H1 (cell line): ENCODE results near the gene PSMB5. TPM values are rescaled to one million over a fixed set of nuclear protein-coding genes. Genes with fewer than 3 reads are reported as not detected.

Experiments
- CTCF ChIA-PET: fragments of 300-600 bp; sonication (Branson Sonifier 250); formaldehyde crosslinking; loops from one replicate; lab custom pipeline; 2021; ENCODE audit not compliant: partially characterized antibody; lab: Charles Lee
- POLR2A ChIA-PET: fragments of 300-600 bp; sonication (Branson Sonifier 250); formaldehyde crosslinking; loops from one replicate; lab custom pipeline; 2021; ENCODE audit warnings: inconsistent platforms; ENCODE audit not compliant: partially characterized antibody; lab: Charles Lee
- DNase-seq, 2 experiments: peaks; one replicate each; pipeline versions ENCODE4 v3.0.0 to v3.0.0-alpha.2; 2010 to 2022; ENCODE audit warnings: low spot score in 2 of 2, low read depth in 1 of 2, mixed read lengths in 1 of 2
- FAIRE-seq: peaks from 2 replicates; lab custom pipeline; 2011; peaks lifted over from hg19 to GRCh38; lab: Jason Lieb, UNC
- H2AFZ ChIP-seq: 2 replicates; pipeline ENCODE4 v1.8.1; 2012; ENCODE audit warnings: low read length, inconsistent platforms
- H2AK5ac ChIP-seq: 2 replicates; pipeline ENCODE4 v1.6.1; 2013; ENCODE audit warnings: low read depth, low read length
- H2BK120ac ChIP-seq: replicated peaks from 2 replicates; pipeline ENCODE3; 2013; ENCODE audit warnings: low read depth, low read length, inconsistent platforms
- H2BK12ac ChIP-seq: 2 replicates; pipeline ENCODE4 v1.6.1; 2013; ENCODE audit warnings: low read depth, low read length
- H2BK15ac ChIP-seq: 2 replicates; pipeline ENCODE4 v1.6.1; 2013; ENCODE audit warnings: low read length
- H2BK20ac ChIP-seq: 2 replicates; pipeline ENCODE4 v1.6.1; 2013; ENCODE audit warnings: low read length
- H2BK5ac ChIP-seq: 2 replicates; pipeline ENCODE4 v1.6.1; 2013; ENCODE audit warnings: low read depth, low read length
- H3K14ac ChIP-seq: 2 replicates; pipeline ENCODE4 v1.6.1; 2013; ENCODE audit warnings: inconsistent platforms; ENCODE audit not compliant: insufficient read length
- H3K18ac ChIP-seq: 2 replicates; pipeline ENCODE4 v1.6.1; 2013; ENCODE audit warnings: low read length; ENCODE audit errors: extremely low read depth
- H3K23ac ChIP-seq: 2 replicates; pipeline ENCODE4 v1.6.1; 2013; ENCODE audit warnings: inconsistent platforms; ENCODE audit not compliant: insufficient read length
- H3K23me2 ChIP-seq: 2 replicates; pipeline ENCODE4 v1.6.1; 2013; ENCODE audit warnings: low read depth, low read length
- H3K27ac ChIP-seq: 2 replicates; pipeline ENCODE4 v1.6.1; 2011; ENCODE audit warnings: low read depth, low read length, inconsistent platforms
- H3K27me3 ChIP-seq, 4 experiments: replicated peaks in 1 of 4; 1 replicate in 1 of 4; 2 replicates in 3 of 4; pipeline versions ENCODE4 v1.6.1 to v1.8.1; 2011 to 2013; ENCODE audit warnings: low read length in 3 of 4, mild to moderate bottlenecking in 3 of 4, inconsistent platforms in 2 of 4, mixed read lengths in 2 of 4, moderate library complexity in 1 of 4; ENCODE audit not compliant: control insufficient read depth in 3 of 4, insufficient read depth in 3 of 4; ENCODE audit errors: extremely low read depth in 1 of 4
- H3K36me3 ChIP-seq, 4 experiments: 2 replicates each; pipeline versions ENCODE4 v1.6.1 to v1.8.1; 2011 to 2013; ENCODE audit warnings: mild to moderate bottlenecking in 4 of 4, low read length in 3 of 4, moderate library complexity in 2 of 4, control low read depth in 1 of 4, inconsistent platforms in 1 of 4; ENCODE audit not compliant: insufficient read depth in 4 of 4, control insufficient read depth in 2 of 4
- H3K4ac ChIP-seq: replicated peaks from 2 replicates; pipeline ENCODE3; 2013; ENCODE audit warnings: low read length, low read depth, mixed read lengths, inconsistent platforms; ENCODE audit not compliant: insufficient read length
- H3K4me1 ChIP-seq, 4 experiments: replicated peaks in 1 of 4; 1 replicate in 1 of 4; 2 replicates in 3 of 4; pipeline versions ENCODE4 v1.6.1 to v1.8.1; 2011 to 2013; ENCODE audit warnings: low read length in 3 of 4, inconsistent platforms in 2 of 4, mixed read lengths in 1 of 4; ENCODE audit not compliant: insufficient read depth in 4 of 4, control insufficient read depth in 3 of 4
- H3K4me2 ChIP-seq, 2 experiments: 2 replicates each; pipeline versions ENCODE4 v1.6.1 to v1.8.1; 2011 to 2013; ENCODE audit warnings: low read depth in 2 of 2, low read length in 2 of 2, control low read depth in 1 of 2, inconsistent platforms in 1 of 2, mild to moderate bottlenecking in 1 of 2; ENCODE audit not compliant: insufficient read depth in 1 of 2
- H3K4me3 ChIP-seq, 4 experiments: fragments of 200-600, 300-600 bp in 1 of 4; sonication (generic), shearing (Covaris generic), sonication (Bioruptor Twin) in 1 of 4; 2 replicates each; pipeline versions ENCODE4 v1.5.1 to v1.8.1; 2011 to 2016; ENCODE audit warnings: low read length in 4 of 4, low read depth in 3 of 4, control low read depth in 2 of 4, inconsistent platforms in 2 of 4, mild to moderate bottlenecking in 2 of 4, mixed read lengths in 1 of 4, moderate library complexity in 1 of 4; ENCODE audit not compliant: insufficient read depth in 2 of 4; ENCODE audit errors: extremely low read depth in 1 of 4
- H3K56ac ChIP-seq: replicated peaks from 2 replicates; pipeline ENCODE3; 2013; ENCODE audit warnings: low read depth, mild to moderate bottlenecking, mixed read lengths, low read length, inconsistent platforms; ENCODE audit not compliant: insufficient read length
- H3K79me1 ChIP-seq: 2 replicates; pipeline ENCODE4 v1.6.1; 2013; ENCODE audit warnings: low read depth, low read length, control low read depth
- H3K79me2 ChIP-seq, 2 experiments: 2 replicates each; pipeline versions ENCODE4 v1.6.1 to v1.8.1; 2012 to 2013; ENCODE audit warnings: low read length in 2 of 2, mild to moderate bottlenecking in 2 of 2, inconsistent platforms in 1 of 2; ENCODE audit not compliant: insufficient read depth in 2 of 2, control insufficient read depth in 1 of 2
- H3K9ac ChIP-seq, 4 experiments: replicated peaks in 1 of 4; 1 replicate in 1 of 4; 2 replicates in 3 of 4; pipeline versions ENCODE4 v1.6.1 to v1.8.1; 2011 to 2013; ENCODE audit warnings: low read depth in 3 of 4, low read length in 3 of 4, control low read depth in 2 of 4, mild to moderate bottlenecking in 2 of 4, moderate library complexity in 2 of 4, inconsistent platforms in 1 of 4; ENCODE audit errors: extremely low read depth in 1 of 4
- H3K9me3 ChIP-seq, 2 experiments: 2 replicates each; pipeline versions ENCODE4 v1.6.1 to v1.8.1; 2012 to 2013; ENCODE audit warnings: mild to moderate bottlenecking in 2 of 2, moderate library complexity in 2 of 2, control low read depth in 1 of 2, inconsistent platforms in 1 of 2, low read depth in 1 of 2, low read length in 1 of 2, mixed read lengths in 1 of 2; ENCODE audit not compliant: insufficient read depth in 2 of 2
- H4K20me1 ChIP-seq, 2 experiments: replicated peaks in 1 of 2; 2 replicates each; pipeline versions ENCODE3 to v1.8.1; 2011 to 2013; ENCODE audit warnings: inconsistent platforms in 2 of 2, low read length in 2 of 2, mild to moderate bottlenecking in 1 of 2; ENCODE audit not compliant: insufficient read depth in 2 of 2, control insufficient read depth in 1 of 2
- H4K5ac ChIP-seq: 2 replicates; pipeline ENCODE4 v1.6.1; 2013; ENCODE audit warnings: low read length, low read depth, mixed read lengths, inconsistent platforms; ENCODE audit not compliant: insufficient read length
- H4K8ac ChIP-seq: 2 replicates; pipeline ENCODE4 v1.8.0; 2013; ENCODE audit warnings: mild to moderate bottlenecking, moderate library complexity, low read length, inconsistent platforms; ENCODE audit not compliant: insufficient read depth; ENCODE audit errors: extremely low read depth
- H4K91ac ChIP-seq: replicated peaks from 2 replicates; pipeline ENCODE3; 2013; ENCODE audit warnings: low read length, mixed read lengths, inconsistent platforms; ENCODE audit not compliant: insufficient read length
- CBX5 ChIP-seq: fragments of 300-800, 300-1000 bp; sonication (generic); IDR thresholded peaks from 2 replicates; pipeline ENCODE4 v1.7.1; 2016; ENCODE audit warnings: antibody characterized with exemption, low read length, low read depth
- CTCF ChIP-seq, 3 experiments: IDR thresholded peaks; 1 replicate in 2 of 3; 2 replicates in 1 of 3; pipeline versions ENCODE4 v1.5.1 to v1.6.1; 2011; ENCODE audit warnings: low read length in 3 of 3, mild to moderate bottlenecking in 3 of 3, inconsistent platforms in 2 of 3, low read depth in 1 of 3, moderate library complexity in 1 of 3; ENCODE audit not compliant: insufficient read depth in 1 of 3; ENCODE audit errors: control extremely low read depth in 1 of 3
- FOSL1 ChIP-seq: IDR thresholded peaks from 2 replicates; pipeline ENCODE4 v1.6.1; 2011; ENCODE audit warnings: mild to moderate bottlenecking, low read depth, low read length, moderate library complexity; ENCODE audit not compliant: insufficient read depth
- PHF8 ChIP-seq: fragments of 200-600 bp; sonication (generic); conservative IDR thresholded peaks from 2 replicates; pipeline ENCODE4 v1.7.1; 2012; ENCODE audit warnings: low read depth, mild to moderate bottlenecking, inconsistent platforms, low read length, moderate library complexity
- SUZ12 ChIP-seq: fragments of 200-600 bp; sonication (generic); IDR thresholded peaks from 2 replicates; pipeline ENCODE4 v1.6.1; 2012; ENCODE audit warnings: mild to moderate bottlenecking, inconsistent platforms, low read length, moderate library complexity, mixed read lengths
- TBP ChIP-seq: IDR thresholded peaks from 2 replicates; pipeline ENCODE4 v1.6.1; 2011; ENCODE audit warnings: low read depth, low read length, improper control_type of control experiment
- ZNF274 ChIP-seq: IDR thresholded peaks from 2 replicates; pipeline ENCODE4 v1.7.0; 2012; ENCODE audit warnings: low read length, borderline replicate concordance; ENCODE audit errors: extremely low read depth
- WGBS, 2 experiments: shearing (Covaris generic) in 1 of 2; methylation state at CpG; one replicate each; pipeline versions ENCODE4 v1.1.6 to v1.1.7; 2013 to 2015; ENCODE audit warnings: low lambda C conversion rate in 2 of 2, mixed read lengths in 2 of 2, inconsistent platforms in 1 of 2, low coverage in 1 of 2, missing lambda C conversion rate in 1 of 2; ENCODE audit not compliant: insufficient replicate concordance in 2 of 2, insufficient coverage in 1 of 2, insufficient read length in 1 of 2; ENCODE audit errors: extremely low coverage in 1 of 2, missing lambda C conversion rate in 1 of 2; 5-methylcytosine and 5-hydroxymethylcytosine counted together
- polyA plus RNA-seq, 7 experiments: library from polyadenylated mRNA; depleted of rRNA in 3 of 7; stranded (reverse) in 5 of 7; unstranded in 2 of 7; fragments of >200 nt in 5 of 7; fragments of 200-250 nt in 2 of 7; gene quantifications; 1 replicate in 5 of 7; 2 replicates in 1 of 7; 4 replicates in 1 of 7; pipeline versions ENCODE4 v1.2.1 to v1.2.3, GENCODE V29; 2011 to 2013; ENCODE audit warnings: missing spikeins in 2 of 7, mixed read lengths in 2 of 7
- total RNA-seq: library from RNA; stranded (reverse); fragmentation: NEBNext Ultra II Directional; extraction: Animal tissue kit (Norgen Biotek cat#: 25700); gene quantifications from 2 replicates; pipeline ENCODE4 v1.2.1, GENCODE V29; 2021

PSMB5 gene
- total and polyA plus RNA-seq, 2 of the 8 experiments (the other 6 are each of a cell fraction or from before 2014, with no cell fraction given): 254 to 510 TPM

GRCh38 chr14:23006544-23007419, 27.9 kb downstream of the PSMB5 start:
- Histone ChIP-seq H3K27me3 (no peaks in the 10 kb centered on the region), H2BK15ac (no peak overlapping the region), H3K27ac (peak overlapping the region; percentile 89), H3K23ac (no peak overlapping the region), H3K18ac (peak overlapping the region; percentile 99), H2AFZ (peak overlapping the region; percentile 55), H3K56ac (peak overlapping the region; percentile 71), H3K4me2 (peak overlapping the region; percentile 80 to 82), H2BK12ac (peak overlapping the region; percentile 95; the same call in 1 of the 2 replicates), H2BK20ac (no peak overlapping the region), H4K91ac (peak overlapping the region; percentile 95), H4K5ac (peak overlapping the region; percentile 97), H3K79me1 (no peaks in the 10 kb centered on the region), H3K4ac (peak overlapping the region; percentile 80), H3K4me3 (peak overlapping the region; percentile 73 to 85 (median 76)), H2BK5ac (peak overlapping the region; percentile 98), H3K9me3 (no peaks in the 10 kb centered on the region), H3K14ac (peak overlapping the region; percentile 44), H3K9ac (peak overlapping the region; percentile 88 to 95 (median 92)), H3K23me2 (peaks cover 6% of the 10 kb centered on the region), H3K4me1 (peaks cover 4 to 7% (median 6%) of the 10 kb centered on the region in 4 experiments; a peak in 4 of 7 replicates), H4K8ac (peak overlapping the region; percentile 98; the same call in 1 of the 2 replicates), H3K79me2 (no peaks in the 10 kb centered on the region), H4K20me1 (no peaks in the 10 kb centered on the region), H2AK5ac (no peak overlapping the region; the same call in 1 of the 2 replicates), H2BK120ac (no peak overlapping the region), H3K36me3 (no peaks in the 10 kb centered on the region)
- peak; percentile 80 for FAIRE-seq
- ChIA-PET CTCF (interaction anchor here (0.7 to 4.1 kb wide), 22 partner anchors 9 to 230 kb away, joined by 3 to 60 read pairs (median 6); partner anchors contain the start of genes AJUBA, PSMB11 and PSMB5), POLR2A (interaction anchor here (0.6 to 4.1 kb wide), 32 partner anchors 9 to 296 kb away, joined by 3 to 99 read pairs (median 6); partner anchors contain the start of genes ACIN1, AJUBA, C14orf119 and HAUS4)
- 4% methylated on average over 59 of the region's 62 CpGs; no CpG with 5 or more reads in 1 of the 2 experiments for WGBS, 2 experiments
- DNase-seq: peak; percentile 89 to 92
- TF ChIP-seq SUZ12 (no peak), TBP (peak; percentile 88; the same call in 1 of the 2 replicates), CBX5 (no peak), ZNF274 (no peak), FOSL1 (no peak), PHF8 (peak; percentile 89), CTCF (IDR thresholded peaks at IDR 0.05; ENCODE audit: control extremely low read depth in 1 of 3, insufficient read depth in 1 of 3, low read depth in 1 of 3, low read length in 3 of 3) (peak in 1 of 3 experiments; percentile 27; a peak in 2 of 4 replicates)
